ENCODE data around the gene CTSF. TPM values are rescaled to one million over a fixed set of nuclear protein-coding genes. Genes with fewer than 3 reads are reported as not detected.
A peak's percentile ranks its signal among the peaks of the same experiment; 100 is the strongest.

The CTSF gene
- total and polyA plus RNA-seq, 2 of the 13 experiments (the other 11 are each of a cell fraction or from before 2014, with no cell fraction given): not detected

DNA sequence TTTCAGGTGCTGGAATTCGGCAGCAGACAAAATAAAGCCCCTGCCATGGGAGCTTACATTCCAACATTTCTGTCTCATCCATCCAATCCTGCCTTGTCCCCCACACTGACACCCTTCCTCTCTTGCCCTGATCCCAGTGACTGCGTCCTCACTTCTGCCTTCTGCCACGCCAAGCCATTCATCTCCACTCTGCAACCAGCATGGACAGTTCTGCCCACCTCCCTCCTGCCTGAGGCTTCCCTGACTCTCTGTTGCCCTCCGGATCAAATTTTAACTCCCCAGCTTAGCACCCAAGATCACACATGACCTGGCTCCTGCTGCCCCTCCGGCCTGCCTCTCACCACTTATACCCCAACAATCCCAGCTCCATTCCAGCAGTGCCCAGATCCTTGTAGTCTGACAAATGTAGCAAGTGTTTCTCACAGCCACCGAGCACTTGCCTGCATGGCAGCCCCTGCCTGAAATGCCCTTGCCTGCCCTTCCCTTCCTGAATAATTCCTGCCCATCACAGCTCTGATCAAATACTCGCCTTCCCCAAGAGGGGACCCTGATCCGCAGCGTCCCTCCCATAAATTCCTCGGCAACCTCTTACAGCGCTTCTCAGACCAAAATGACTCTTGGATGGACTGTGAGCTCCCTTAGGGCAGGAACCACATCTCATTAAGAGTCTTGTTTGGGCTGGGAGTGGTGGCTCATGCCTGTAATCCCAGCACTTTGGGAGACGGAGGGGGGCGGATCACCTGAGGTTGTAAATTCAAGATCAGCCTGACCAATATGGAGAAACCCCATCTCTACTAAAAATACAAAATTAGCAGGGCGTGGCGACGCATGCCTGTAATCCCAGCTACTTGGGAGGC lies 19.4 kb downstream of the CTSF start (continued):
- TF ChIP-seq KMT2B (CRISPR knock-in tag; IDR thresholded peaks at IDR 0.05): no peak

DNA sequence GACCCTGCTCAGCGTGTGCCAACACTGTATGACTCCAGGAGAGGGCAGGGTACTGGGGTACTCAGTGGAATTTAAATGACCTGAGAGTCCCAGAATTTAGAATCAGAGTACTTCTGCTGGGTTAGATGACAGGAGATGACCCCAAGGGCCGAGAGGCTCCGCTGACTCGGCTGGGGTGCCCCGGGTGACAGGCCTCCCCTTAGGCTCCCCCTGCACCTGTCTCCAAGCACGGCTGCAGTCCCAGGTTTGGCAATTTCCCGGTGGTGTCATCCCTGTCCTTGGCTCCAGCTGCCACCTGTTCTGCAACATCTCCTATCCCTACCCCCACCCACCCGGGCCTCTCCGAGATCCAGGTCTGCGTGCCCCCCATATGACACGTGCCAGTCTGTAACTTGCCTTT lies 20.4 kb downstream of the CTSF start:
- ATAC-seq (no peak), FAIRE-seq (no peak), DNase-seq (ENCODE audit: low spot score) (no peak)
- BruUV-seq (replicated peaks): no TSS peak
- Histone ChIP-seq H3K27ac (ENCODE audit: extremely low read length, insufficient read depth, low read length) (no peak overlapping the region), H2AFZ (ENCODE audit: low read length) (no peak overlapping the region), H3K36me3 (replicated peaks in 1 of 2; ENCODE audit: control insufficient read depth in 1 of 2, insufficient read depth in 2 of 2, low read length in 2 of 2) (no peaks in the 10 kb centered on the region), H3K27me3 (ENCODE audit: control insufficient read depth in 1 of 2, insufficient read depth in 2 of 2, low read length in 2 of 2) (peaks cover 2 to 11% of the 10 kb centered on the region in 2 experiments; a peak in 4 of 5 replicates), H3K9me3 (ENCODE audit: low read length) (no peaks in the 10 kb centered on the region), H3K9ac (ENCODE audit: insufficient read depth, low read depth, low read length) (no peak overlapping the region), H3K4me3 (replicated peaks in 1 of 3; ENCODE audit: insufficient read depth in 1 of 3, low read depth in 2 of 3, low read length in 3 of 3) (no peak overlapping the region), H3K79me2 (ENCODE audit: insufficient read depth, low read length) (no peaks in the 10 kb centered on the region), H4K20me1 (ENCODE audit: insufficient read depth, low read length) (no peaks in the 10 kb centered on the region), H3K4me2 (ENCODE audit: low read depth, low read length) (peak overlapping the region; percentile 97; the same call in 1 of the 2 replicates), H3K4me1 (ENCODE audit: insufficient read depth, low read length) (peaks cover 47% of the 10 kb centered on the region)
- intact Hi-C loops (cut with micrococcal nuclease; ENCODE audit: unreplicated experiment) (no loop called here), in situ Hi-C loops (cut with HindIII; ENCODE audit: extremely low pct_ligation_motif_present, low pct_unique_long_range_greater_than_20kb) (no loop called here)
- POLR2A ChIA-PET: interaction anchor here (1.2 to 2.9 kb wide), 2 partner anchors 130 kb away, joined by 3 to 17 read pairs; partner anchors contain the start of gene RBM4B
- 8% methylated on average over 6 of the region's 11 CpGs for whole genome bisulfite sequencing (ENCODE audit: low lambda C conversion rate)
- CTCF ChIA-PET (ENCODE audit: low intra/inter-chr PET ratio, low total read pairs): no interaction called here
- TF ChIP-seq ZNF326 (CRISPR knock-in tag; IDR thresholded peaks at IDR 0.05; ENCODE audit: borderline replicate concordance) (no peak), MAZ (IDR thresholded peaks at IDR 0.05; ENCODE audit: borderline replicate concordance, low read depth, low read length) (no peak), MAZ (CRISPR knock-in tag; IDR thresholded peaks at IDR 0.05; ENCODE audit: low read depth) (no peak), ZNF329 (CRISPR knock-in tag; IDR thresholded peaks at IDR 0.05; ENCODE audit: low read depth) (no peak), ZNF232 (CRISPR knock-in tag; IDR thresholded peaks at IDR 0.05; ENCODE audit: borderline replicate concordance) (no peak), KDM5A (IDR thresholded peaks at IDR 0.05; ENCODE audit: borderline replicate concordance, low read length) (no peak)
- TF ChIP-seq, protein P1, sequence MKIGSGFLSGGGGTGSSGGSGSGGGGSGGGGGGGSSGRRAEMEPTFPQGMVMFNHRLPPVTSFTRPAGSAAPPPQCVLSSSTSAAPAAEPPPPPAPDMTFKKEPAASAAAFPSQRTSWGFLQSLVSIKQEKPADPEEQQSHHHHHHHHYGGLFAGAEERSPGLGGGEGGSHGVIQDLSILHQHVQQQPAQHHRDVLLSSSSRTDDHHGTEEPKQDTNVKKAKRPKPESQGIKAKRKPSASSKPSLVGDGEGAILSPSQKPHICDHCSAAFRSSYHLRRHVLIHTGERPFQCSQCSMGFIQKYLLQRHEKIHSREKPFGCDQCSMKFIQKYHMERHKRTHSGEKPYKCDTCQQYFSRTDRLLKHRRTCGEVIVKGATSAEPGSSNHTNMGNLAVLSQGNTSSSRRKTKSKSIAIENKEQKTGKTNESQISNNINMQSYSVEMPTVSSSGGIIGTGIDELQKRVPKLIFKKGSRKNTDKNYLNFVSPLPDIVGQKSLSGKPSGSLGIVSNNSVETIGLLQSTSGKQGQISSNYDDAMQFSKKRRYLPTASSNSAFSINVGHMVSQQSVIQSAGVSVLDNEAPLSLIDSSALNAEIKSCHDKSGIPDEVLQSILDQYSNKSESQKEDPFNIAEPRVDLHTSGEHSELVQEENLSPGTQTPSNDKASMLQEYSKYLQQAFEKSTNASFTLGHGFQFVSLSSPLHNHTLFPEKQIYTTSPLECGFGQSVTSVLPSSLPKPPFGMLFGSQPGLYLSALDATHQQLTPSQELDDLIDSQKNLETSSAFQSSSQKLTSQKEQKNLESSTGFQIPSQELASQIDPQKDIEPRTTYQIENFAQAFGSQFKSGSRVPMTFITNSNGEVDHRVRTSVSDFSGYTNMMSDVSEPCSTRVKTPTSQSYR (CRISPR knock-in tag; IDR thresholded peaks at IDR 0.05; ENCODE audit: borderline replicate concordance): no peak
- TF ChIP-seq, protein P2, sequence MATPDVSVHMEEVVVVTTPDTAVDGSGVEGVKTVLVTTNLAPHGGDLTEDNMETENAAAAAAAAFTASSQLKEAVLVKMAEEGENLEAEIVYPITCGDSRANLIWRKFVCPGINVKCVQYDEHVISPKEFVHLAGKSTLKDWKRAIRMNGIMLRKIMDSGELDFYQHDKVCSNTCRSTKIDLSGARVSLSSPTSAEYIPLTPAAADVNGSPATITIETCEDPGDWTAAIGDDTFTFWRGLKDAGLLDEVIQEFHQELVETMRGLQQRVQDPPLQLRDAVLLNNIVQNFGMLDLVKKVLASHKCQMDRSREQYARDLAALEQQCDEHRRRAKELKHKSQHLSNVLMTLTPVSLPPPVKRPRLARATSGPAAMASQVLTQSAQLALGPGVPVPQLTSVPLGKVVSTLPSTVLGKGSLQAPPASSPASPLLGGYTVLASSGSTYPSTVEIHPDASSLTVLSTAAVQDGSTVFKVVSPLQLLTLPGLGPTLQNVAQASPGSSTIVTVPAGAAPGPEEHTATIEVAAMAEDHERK (CRISPR knock-in tag; IDR thresholded peaks at IDR 0.05; ENCODE audit: low read depth): no peak
- TF ChIP-seq, protein P3, sequence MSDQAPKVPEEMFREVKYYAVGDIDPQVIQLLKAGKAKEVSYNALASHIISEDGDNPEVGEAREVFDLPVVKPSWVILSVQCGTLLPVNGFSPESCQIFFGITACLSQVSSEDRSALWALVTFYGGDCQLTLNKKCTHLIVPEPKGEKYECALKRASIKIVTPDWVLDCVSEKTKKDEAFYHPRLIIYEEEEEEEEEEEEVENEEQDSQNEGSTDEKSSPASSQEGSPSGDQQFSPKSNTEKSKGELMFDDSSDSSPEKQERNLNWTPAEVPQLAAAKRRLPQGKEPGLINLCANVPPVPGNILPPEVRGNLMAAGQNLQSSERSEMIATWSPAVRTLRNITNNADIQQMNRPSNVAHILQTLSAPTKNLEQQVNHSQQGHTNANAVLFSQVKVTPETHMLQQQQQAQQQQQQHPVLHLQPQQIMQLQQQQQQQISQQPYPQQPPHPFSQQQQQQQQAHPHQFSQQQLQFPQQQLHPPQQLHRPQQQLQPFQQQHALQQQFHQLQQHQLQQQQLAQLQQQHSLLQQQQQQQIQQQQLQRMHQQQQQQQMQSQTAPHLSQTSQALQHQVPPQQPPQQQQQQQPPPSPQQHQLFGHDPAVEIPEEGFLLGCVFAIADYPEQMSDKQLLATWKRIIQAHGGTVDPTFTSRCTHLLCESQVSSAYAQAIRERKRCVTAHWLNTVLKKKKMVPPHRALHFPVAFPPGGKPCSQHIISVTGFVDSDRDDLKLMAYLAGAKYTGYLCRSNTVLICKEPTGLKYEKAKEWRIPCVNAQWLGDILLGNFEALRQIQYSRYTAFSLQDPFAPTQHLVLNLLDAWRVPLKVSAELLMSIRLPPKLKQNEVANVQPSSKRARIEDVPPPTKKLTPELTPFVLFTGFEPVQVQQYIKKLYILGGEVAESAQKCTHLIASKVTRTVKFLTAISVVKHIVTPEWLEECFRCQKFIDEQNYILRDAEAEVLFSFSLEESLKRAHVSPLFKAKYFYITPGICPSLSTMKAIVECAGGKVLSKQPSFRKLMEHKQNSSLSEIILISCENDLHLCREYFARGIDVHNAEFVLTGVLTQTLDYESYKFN (CRISPR knock-in tag; conservative IDR thresholded peaks at IDR 0.05): no peak
- TF ChIP-seq, protein P4, sequence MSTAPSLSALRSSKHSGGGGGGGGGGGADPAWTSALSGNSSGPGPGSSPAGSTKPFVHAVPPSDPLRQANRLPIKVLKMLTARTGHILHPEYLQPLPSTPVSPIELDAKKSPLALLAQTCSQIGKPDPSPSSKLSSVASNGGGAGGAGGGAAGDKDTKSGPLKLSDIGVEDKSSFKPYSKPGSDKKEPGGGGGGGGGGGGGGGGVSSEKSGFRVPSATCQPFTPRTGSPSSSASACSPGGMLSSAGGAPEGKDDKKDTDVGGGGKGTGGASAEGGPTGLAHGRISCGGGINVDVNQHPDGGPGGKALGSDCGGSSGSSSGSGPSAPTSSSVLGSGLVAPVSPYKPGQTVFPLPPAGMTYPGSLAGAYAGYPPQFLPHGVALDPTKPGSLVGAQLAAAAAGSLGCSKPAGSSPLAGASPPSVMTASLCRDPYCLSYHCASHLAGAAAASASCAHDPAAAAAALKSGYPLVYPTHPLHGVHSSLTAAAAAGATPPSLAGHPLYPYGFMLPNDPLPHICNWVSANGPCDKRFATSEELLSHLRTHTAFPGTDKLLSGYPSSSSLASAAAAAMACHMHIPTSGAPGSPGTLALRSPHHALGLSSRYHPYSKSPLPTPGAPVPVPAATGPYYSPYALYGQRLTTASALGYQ (CRISPR knock-in tag; IDR thresholded peaks at IDR 0.05): no peak
